Panc1 (cell line): ENCODE measurements around the gene OPRPN. TPM values are rescaled to one million over a fixed set of nuclear protein-coding genes. Genes with fewer than 3 reads are reported as not detected.

Experiments
- ATAC-seq: fragments of 200-7000 bp; cut with Tn5 transposase; 2 replicates; pipeline ENCODE4 v1.9.1; 2020; ENCODE audit warnings: mild to moderate bottlenecking, moderate library complexity
- BruUV-seq: library from RNA; stranded (reverse); fragments of 400-500 nt; replicated peaks from 2 replicates; lab custom pipeline; 2021; lab: Mats Ljungman, UMichigan
- CTCF ChIA-PET: fragments of 300-600 bp; sonication (Branson Sonifier 250); formaldehyde crosslinking; loops from one replicate; lab custom pipeline; 2022; ENCODE audit warnings: antibody characterized with exemption; lab: Charles Lee
- POLR2A ChIA-PET: fragments of 300-600 bp; sonication (Branson Sonifier 250); formaldehyde crosslinking; loops from one replicate; lab custom pipeline; 2022; ENCODE audit warnings: antibody characterized with exemption; lab: Charles Lee
- DNase-seq: peaks from one replicate; pipeline ENCODE4 v3.0.0-alpha.2; 2010; ENCODE audit warnings: low read depth, low spot score
- H3K27ac ChIP-seq: 2 replicates; pipeline ENCODE4 v1.5.1; 2011; ENCODE audit warnings: mild to moderate bottlenecking, low read length, inconsistent platforms
- H3K27me3 ChIP-seq: fragments of 200-500 bp; sonication (Bioruptor generic); 2 replicates; pipeline ENCODE4 v1.6.0; 2014; ENCODE audit warnings: low read length, inconsistent platforms; ENCODE audit not compliant: control insufficient read depth, insufficient read depth
- H3K36me3 ChIP-seq: fragments of 200-500 bp; sonication (Bioruptor generic); 2 replicates; pipeline ENCODE4 v1.5.1; 2014; ENCODE audit warnings: inconsistent platforms, mild to moderate bottlenecking, low read length, moderate library complexity; ENCODE audit not compliant: control insufficient read depth, insufficient read depth
- H3K4me1 ChIP-seq: 2 replicates; pipeline ENCODE4 v1.5.1; 2011; ENCODE audit warnings: inconsistent platforms, mild to moderate bottlenecking, low read length, moderate library complexity; ENCODE audit not compliant: control insufficient read depth, insufficient read depth
- H3K4me3 ChIP-seq, 2 experiments: 2 replicates each; pipeline ENCODE4 v1.5.1; 2011 to 2012; ENCODE audit warnings: low read depth in 2 of 2, low read length in 2 of 2, mild to moderate bottlenecking in 2 of 2, inconsistent platforms in 1 of 2, moderate library complexity in 1 of 2
- H3K9me3 ChIP-seq: fragments of 200-500 bp; sonication (Bioruptor generic); 2 replicates; pipeline ENCODE4 v1.5.1; 2014; ENCODE audit warnings: low read depth, mild to moderate bottlenecking, inconsistent platforms, low read length, moderate library complexity; ENCODE audit not compliant: control insufficient read depth, insufficient read depth
- POLR2AphosphoS5 ChIP-seq: IDR thresholded peaks from 2 replicates; pipeline ENCODE4 v1.6.1; 2012; ENCODE audit warnings: mild to moderate bottlenecking, low read depth, low read length, moderate library complexity
- REST ChIP-seq, 2 experiments: IDR thresholded peaks; 2 replicates each; pipeline ENCODE4 v1.6.1; 2011 to 2012; ENCODE audit warnings: low read depth in 2 of 2, control low read depth in 1 of 2, low read length in 1 of 2, mild to moderate bottlenecking in 1 of 2, moderate library complexity in 1 of 2; ENCODE audit not compliant: insufficient read depth in 1 of 2
- SIN3A ChIP-seq: IDR thresholded peaks from 2 replicates; pipeline ENCODE4 v1.6.1; 2012; ENCODE audit warnings: low read depth, mild to moderate bottlenecking, low read length, moderate library complexity, borderline replicate concordance; ENCODE audit not compliant: insufficient read depth
- TCF7L2 ChIP-seq: IDR thresholded peaks from 2 replicates; pipeline ENCODE4 v1.6.1; 2011; ENCODE audit warnings: mild to moderate bottlenecking, low read depth, low read length, inconsistent platforms
- in situ Hi-C: cut with HindIII; loops from 2 replicates; pipeline ENCODE4 v1.10.0; 2016; ENCODE audit warnings: low sequenced_read_pairs, low pct_unique_long_range_greater_than_20kb
- intact Hi-C: fragments of 100-400 bp; cut with micrococcal nuclease; formaldehyde crosslinking; loops from one replicate; pipeline ENCODE4 v1.10.0; 2022; ENCODE audit not compliant: unreplicated experiment
- total RNA-seq: library from RNA; stranded (reverse); gene quantifications from one replicate; pipeline ENCODE4 v1.2.1, GENCODE V29; 2021; ENCODE audit not compliant: unreplicated experiment
- TF ChIP-seq, protein P1 (sequence below): fragments of 450-650 bp; IDR thresholded peaks from 2 replicates; pipeline ENCODE4 v1.5.1; 2017; ENCODE audit warnings: mild to moderate bottlenecking

Gene OPRPN
- total RNA-seq, 1 experiment from 2014 or later = not detected

DNA sequence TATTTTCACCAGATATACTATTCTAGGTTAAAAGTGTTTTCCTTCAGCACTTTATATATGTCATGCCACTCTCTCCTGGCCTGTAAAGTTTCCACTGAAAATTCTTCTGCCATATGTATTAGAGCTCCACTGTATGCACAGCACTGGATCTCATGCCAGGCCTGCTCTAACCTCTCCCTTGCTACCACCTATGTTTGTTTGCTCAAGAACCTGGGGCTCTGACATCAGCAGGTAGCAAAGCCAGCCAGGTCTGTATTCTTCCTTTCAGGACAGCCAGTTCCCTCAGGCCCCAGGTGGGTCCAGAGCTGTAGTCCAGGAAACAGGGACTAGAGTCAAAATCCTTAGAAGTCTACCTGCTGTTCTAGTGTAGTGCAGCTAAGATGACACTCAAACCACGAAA, 55.2 kb downstream of the OPRPN start:
- CTCF ChIA-PET = no interaction called here
- no TSS peak for BruUV-seq
- POLR2A ChIA-PET = no interaction called here
- in situ Hi-C loops = no loop called here
- Histone ChIP-seq H3K4me3 (no peak overlapping the region), H3K36me3 (no peaks in the 10 kb centered on the region), H3K27ac (no peak overlapping the region), H3K27me3 (no peaks in the 10 kb centered on the region), H3K9me3 (no peaks in the 10 kb centered on the region), H3K4me1 (no peaks in the 10 kb centered on the region)
- ATAC-seq (no peak), DNase-seq (no peak)
- TF ChIP-seq, protein P1, sequence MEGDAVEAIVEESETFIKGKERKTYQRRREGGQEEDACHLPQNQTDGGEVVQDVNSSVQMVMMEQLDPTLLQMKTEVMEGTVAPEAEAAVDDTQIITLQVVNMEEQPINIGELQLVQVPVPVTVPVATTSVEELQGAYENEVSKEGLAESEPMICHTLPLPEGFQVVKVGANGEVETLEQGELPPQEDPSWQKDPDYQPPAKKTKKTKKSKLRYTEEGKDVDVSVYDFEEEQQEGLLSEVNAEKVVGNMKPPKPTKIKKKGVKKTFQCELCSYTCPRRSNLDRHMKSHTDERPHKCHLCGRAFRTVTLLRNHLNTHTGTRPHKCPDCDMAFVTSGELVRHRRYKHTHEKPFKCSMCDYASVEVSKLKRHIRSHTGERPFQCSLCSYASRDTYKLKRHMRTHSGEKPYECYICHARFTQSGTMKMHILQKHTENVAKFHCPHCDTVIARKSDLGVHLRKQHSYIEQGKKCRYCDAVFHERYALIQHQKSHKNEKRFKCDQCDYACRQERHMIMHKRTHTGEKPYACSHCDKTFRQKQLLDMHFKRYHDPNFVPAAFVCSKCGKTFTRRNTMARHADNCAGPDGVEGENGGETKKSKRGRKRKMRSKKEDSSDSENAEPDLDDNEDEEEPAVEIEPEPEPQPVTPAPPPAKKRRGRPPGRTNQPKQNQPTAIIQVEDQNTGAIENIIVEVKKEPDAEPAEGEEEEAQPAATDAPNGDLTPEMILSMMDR = no peak
- no peak for TF ChIP-seq SIN3A
- TF ChIP-seq POLR2AphosphoS5 = no peak
- TF ChIP-seq REST (IDR thresholded peaks at IDR 0.05; ENCODE audit: insufficient read depth in 1 of 2, low read depth in 2 of 2, low read length in 1 of 2) = no peak
- TF ChIP-seq TCF7L2 = no peak
- intact Hi-C loops = no loop called here

Other genes with a start within 250 kb of the OPRPN start
- not detected for gene PRR27, start 243.7 kb upstream of the OPRPN start, total RNA-seq
- gene ODAM, start 202.2 kb upstream of the OPRPN start, total RNA-seq = not detected
- gene FDCSP, start 171.8 kb upstream of the OPRPN start, total RNA-seq = not detected
- gene CSN3, start 155.3 kb upstream of the OPRPN start, total RNA-seq = not detected
- not detected for gene CABS1, start 63.0 kb upstream of the OPRPN start, total RNA-seq
- gene SMR3A, start 37.2 kb upstream of the OPRPN start, total RNA-seq = not detected
- not detected for gene SMR3B, start 14.8 kb upstream of the OPRPN start, total RNA-seq
- gene MUC7, start 74.3 kb downstream of the OPRPN start, total RNA-seq = not detected
- gene AMTN, start 120.6 kb downstream of the OPRPN start, total RNA-seq = not detected
- gene AMBN, start 194.3 kb downstream of the OPRPN start, total RNA-seq = not detected
- gene ENAM, start 230.8 kb downstream of the OPRPN start, total RNA-seq = not detected